Measurements from ENCODE around the gene MIGA2. TPM values are rescaled to one million over a fixed set of nuclear protein-coding genes. Genes with fewer than 3 reads are reported as not detected.

MIGA2 gene
- total RNA-seq, 1 donor from 2014 or later: 38.3 TPM

DNA sequence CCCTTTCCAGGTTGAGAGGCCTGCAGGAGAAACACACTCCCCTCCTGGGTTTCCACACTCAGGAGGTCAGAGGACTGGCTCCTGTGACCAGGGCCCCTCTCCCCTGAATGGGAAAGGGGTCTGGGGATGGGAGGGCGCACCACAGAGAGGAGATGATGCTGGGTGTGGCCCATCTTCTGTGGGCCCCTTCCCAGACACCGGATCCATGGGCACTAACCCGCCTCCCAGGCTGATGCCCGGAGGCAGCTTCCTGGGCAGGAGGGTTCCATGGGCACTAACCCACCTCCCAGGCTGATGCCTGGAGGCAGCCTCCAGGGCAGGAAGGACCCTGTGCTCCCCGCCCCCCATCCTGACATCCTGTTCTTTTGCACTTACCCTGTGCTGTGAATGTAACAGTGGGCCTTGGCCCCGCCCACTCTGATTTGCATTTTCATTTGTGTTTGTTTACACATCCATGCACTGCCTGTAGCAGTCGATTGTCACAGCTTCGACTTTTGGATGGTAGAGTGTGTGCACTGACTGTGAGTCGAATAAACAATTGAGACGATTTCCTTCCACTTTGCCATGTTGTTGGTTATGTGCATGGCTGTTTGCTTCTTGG, 35.2 kb downstream of the MIGA2 start:
- Mint-ChIP-seq H3K27me3 (ENCODE audit: low read depth) (no peaks in the 10 kb centered on the region), H3K4me3 (no peak overlapping the region), H3K9me3 (no peaks in the 10 kb centered on the region), H3K27ac (ENCODE audit: unreplicated experiment) (no peak overlapping the region), H3K4me1 (peaks cover 4% of the 10 kb centered on the region), H3K36me3 (ENCODE audit: low read depth) (no peaks in the 10 kb centered on the region)
- TF ChIP-seq, protein P1, sequence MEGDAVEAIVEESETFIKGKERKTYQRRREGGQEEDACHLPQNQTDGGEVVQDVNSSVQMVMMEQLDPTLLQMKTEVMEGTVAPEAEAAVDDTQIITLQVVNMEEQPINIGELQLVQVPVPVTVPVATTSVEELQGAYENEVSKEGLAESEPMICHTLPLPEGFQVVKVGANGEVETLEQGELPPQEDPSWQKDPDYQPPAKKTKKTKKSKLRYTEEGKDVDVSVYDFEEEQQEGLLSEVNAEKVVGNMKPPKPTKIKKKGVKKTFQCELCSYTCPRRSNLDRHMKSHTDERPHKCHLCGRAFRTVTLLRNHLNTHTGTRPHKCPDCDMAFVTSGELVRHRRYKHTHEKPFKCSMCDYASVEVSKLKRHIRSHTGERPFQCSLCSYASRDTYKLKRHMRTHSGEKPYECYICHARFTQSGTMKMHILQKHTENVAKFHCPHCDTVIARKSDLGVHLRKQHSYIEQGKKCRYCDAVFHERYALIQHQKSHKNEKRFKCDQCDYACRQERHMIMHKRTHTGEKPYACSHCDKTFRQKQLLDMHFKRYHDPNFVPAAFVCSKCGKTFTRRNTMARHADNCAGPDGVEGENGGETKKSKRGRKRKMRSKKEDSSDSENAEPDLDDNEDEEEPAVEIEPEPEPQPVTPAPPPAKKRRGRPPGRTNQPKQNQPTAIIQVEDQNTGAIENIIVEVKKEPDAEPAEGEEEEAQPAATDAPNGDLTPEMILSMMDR (conservative IDR thresholded peaks at IDR 0.05): no peak
- DNase-seq (ENCODE audit: low read depth, low spot score): no peak

DNA sequence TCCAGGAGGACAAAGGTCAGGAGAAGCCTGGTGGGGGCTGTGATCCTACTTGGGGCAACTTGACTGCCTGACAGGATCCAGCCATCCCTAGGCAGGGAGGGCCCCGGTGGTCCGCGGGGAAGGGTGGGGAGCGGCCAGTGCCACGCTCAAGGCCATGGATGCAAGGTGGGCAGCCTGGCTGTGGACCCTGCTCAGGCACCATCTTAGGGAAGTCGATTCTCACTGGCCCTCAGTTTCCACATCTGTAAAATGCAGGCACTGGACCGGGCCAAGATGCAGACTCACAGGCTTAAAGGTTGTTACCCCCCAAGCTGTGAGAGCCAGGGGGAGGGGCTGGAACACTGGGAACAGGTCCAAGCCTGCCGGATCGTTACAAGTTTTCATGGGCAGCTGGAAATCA, 35.7 kb downstream of the MIGA2 start:
- Mint-ChIP-seq H3K27ac (ENCODE audit: unreplicated experiment) (no peak overlapping the region), H3K4me1 (peaks cover 4% of the 10 kb centered on the region), H3K27me3 (ENCODE audit: low read depth) (no peaks in the 10 kb centered on the region), H3K4me3 (no peak overlapping the region), H3K9me3 (no peaks in the 10 kb centered on the region), H3K36me3 (ENCODE audit: low read depth) (no peaks in the 10 kb centered on the region)
- TF ChIP-seq, protein P1 (conservative IDR thresholded peaks at IDR 0.05): no peak
- DNase-seq (ENCODE audit: low read depth, low spot score): no peak

DNA sequence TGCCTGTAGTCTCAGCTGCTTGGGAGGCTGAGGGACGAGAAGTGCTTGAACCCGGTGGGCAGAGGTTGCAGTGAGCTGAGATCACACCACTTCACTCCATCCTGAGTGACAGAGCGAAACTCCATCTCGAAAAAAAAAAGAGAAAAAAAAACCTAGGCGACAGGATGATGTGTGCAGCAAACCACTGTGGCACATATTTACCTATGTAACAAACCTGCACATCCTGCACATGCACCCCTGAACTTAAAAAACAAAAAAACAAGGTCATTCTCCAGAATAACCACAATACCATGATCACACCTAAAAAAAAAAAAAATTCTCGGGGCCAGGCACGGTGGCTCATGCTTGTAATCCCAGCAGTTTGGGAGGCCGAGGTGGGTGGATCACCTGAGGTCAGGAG, 37.0 kb downstream of the MIGA2 start:
- no peaks in the 10 kb centered on the region for H3K9me3 Mint-ChIP-seq
- no peak overlapping the region for H3K27ac Mint-ChIP-seq (ENCODE audit: unreplicated experiment)
- TF ChIP-seq, protein P1 (conservative IDR thresholded peaks at IDR 0.05): no peak
- H3K4me3 Mint-ChIP-seq: no peak overlapping the region
- no peaks in the 10 kb centered on the region for H3K27me3 Mint-ChIP-seq (ENCODE audit: low read depth)
- H3K4me1 Mint-ChIP-seq: peaks cover 4% of the 10 kb centered on the region
- no peaks in the 10 kb centered on the region for H3K36me3 Mint-ChIP-seq (ENCODE audit: low read depth)
- no peak for DNase-seq (ENCODE audit: low read depth, low spot score)

DNA sequence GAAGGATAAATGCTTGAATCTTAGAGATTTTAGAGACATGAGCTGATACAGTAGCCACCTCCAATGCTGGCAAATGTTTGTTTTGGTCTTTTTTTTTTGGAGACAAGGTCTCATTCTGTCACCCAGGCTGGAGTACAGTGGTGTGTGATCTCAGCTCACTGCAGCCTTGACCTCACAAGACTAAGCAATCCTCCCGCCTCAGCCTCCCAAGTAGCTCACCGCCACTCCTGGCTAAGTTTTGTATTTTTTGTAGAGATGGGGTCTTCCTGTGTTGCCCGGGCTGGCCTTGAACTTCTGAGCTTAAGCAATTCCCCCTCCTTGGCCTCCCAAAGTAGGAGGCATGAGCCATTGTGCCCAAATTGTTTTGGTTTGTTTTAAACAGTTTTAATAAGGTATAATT, 37.7 kb downstream of the MIGA2 start:
- Mint-ChIP-seq H3K4me1 (peaks cover 11% of the 10 kb centered on the region), H3K36me3 (ENCODE audit: low read depth) (no peaks in the 10 kb centered on the region), H3K27ac (ENCODE audit: unreplicated experiment) (no peak overlapping the region), H3K4me3 (no peak overlapping the region), H3K9me3 (no peaks in the 10 kb centered on the region), H3K27me3 (ENCODE audit: low read depth) (no peaks in the 10 kb centered on the region)
- TF ChIP-seq, protein P1 (conservative IDR thresholded peaks at IDR 0.05): no peak
- DNase-seq (ENCODE audit: low read depth, low spot score): no peak

DNA sequence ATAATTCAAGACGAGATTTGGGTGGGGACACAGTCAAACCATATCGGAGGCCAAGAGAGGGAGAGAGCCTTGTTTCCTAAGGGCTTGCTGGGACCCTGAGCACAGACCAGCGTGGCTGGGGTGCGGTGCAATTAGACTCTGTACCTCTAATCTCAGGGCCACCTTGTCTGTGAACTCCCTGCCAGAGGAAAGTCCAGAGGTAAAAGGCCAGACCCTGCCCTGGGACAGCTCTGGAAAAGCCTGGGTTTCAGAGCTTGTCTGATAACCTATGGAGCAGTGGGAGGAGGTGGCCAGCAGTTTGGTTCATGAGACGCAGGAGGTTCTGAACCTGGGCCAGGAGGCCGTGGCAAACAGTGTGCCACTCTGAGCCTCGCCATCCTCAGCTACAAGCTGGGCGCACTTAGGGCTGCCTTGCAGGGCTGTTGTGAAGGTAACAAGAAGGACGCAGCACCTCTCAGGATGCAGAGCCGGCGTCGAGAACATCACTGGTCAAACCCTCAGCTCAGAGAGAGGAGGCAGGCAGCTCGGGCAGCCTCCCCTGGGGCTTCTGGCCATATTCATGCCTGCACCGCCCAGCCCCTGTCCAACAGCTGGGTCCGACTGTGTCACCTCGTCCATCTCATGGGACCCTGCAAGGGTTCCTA, 39.7 kb downstream of the MIGA2 start:
- Mint-ChIP-seq H3K27me3 (ENCODE audit: low read depth) (no peaks in the 10 kb centered on the region), H3K27ac (ENCODE audit: unreplicated experiment) (peak overlapping the region; percentile 76), H3K4me3 (peak overlapping the region; percentile 58), H3K36me3 (ENCODE audit: low read depth) (no peaks in the 10 kb centered on the region), H3K4me1 (peaks cover 28% of the 10 kb centered on the region), H3K9me3 (no peaks in the 10 kb centered on the region)
- TF ChIP-seq, protein P1 (conservative IDR thresholded peaks at IDR 0.05): no peak
- DNase-seq (ENCODE audit: low read depth, low spot score): no peak
